HG02973 (cell line): ENCODE results near the gene FAM136A.
"Not testable (repeated sequence)": the region's sequence is repeated elsewhere in the genome, so short reads cannot be mapped to it uniquely, and the experiment has no call there.

ENCODE experiments used
- ATAC-seq: cut with Tn5 transposase; IDR thresholded peaks from one replicate; pipeline ENCODE4 v1.9.1; 2021; ENCODE audit warnings: moderate library complexity; ENCODE audit not compliant: unreplicated experiment

FAM136A gene

GRCh38 chr2:70300771-70301343 lies 1.0 kb downstream of the FAM136A start:
- no peak for ATAC-seq

GRCh38 chr2:70297828-70298227 lies 4.0 kb downstream of the FAM136A start:
- not testable (repeated sequence) for ATAC-seq

GRCh38 chr2:70283500-70284191 lies 18.2 kb downstream of the FAM136A start:
- ATAC-seq, result no peak

DNA sequence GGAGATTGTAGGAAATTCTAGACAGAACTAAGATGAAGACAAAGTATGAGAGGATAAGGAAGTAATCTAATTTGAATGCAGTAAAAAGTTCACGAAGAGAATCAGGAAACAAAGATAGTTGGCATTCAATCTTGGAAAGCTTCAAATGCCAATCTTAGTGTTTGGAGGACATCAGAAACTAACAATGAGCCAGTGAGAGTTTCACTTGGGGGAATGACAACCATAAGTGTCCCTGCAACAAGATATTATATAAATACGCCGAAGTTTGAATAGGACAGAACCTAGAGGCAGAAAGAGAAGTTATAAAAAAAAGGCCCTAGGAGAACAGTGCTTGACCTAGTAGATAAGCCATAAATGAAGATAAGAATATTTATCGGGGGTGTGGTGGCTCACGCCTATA lies 19.4 kb downstream of the FAM136A start:
- no peak for ATAC-seq

GRCh38 chr2:70280242-70280798 lies 21.5 kb downstream of the FAM136A start:
- ATAC-seq, result no peak

DNA sequence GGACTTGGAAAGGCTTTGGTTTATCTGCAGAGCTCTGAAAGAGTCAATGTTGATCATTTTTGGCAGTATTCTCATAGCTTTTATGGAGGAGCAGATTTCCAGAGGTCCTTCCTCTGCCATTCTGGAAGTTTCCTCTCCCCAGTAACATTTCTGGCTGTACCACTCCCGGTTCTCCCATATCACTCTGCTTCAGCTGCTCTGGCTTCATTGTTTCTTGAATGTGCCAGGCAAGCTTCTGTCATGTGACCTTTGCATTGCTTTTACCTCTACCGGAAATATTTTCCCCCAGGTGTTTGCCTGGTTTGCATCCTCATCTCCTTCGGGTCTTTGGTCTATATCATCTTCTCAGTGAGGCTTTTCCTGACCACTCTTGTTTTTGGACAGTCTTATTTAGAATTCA lies 31.5 kb downstream of the FAM136A start:
- no peak for ATAC-seq

DNA sequence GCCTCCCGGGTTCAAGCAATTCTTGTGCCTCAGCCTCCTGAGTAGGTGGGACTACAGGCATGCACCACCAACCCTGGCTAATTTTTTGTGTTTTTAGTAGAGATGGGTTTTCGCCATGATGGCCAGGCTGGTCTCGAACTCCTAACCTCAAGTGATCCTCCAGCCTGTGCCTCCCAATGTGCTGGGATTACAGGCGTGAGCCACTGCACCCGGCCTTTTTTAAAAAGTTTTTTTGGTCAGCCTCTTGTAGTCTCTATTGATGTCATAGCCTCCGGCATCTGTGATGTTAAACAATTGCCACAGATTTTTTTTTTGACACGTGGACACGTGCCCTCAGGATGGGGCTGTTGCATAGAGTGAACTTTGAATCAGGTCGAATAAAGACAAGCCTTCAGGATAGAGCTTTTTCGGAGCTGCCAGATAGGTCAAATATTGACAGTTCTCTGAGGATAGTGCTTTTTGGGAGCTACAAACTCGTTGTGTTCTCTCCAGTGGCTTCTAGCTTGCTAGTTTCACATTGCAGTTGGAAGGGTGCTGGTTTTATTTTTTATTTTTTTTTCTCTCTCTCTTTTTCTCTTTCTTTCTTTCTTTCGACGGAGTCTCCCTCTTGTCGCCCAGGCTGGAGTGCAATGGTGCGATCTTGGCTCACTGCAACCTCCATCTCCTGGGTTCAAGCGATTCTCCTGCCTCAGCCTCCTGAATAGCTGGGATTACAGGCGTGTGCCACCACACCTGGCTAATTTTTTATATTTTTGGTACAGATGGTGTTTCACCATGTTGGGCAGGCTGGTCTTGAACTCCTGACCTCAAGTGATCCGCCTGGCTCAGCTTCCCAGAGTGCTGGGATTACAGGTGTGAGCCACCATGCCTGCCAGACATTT lies 32.2 kb downstream of the FAM136A start:
- not testable (repeated sequence) for ATAC-seq

- ATAC-seq, result not testable (repeated sequence)
Measured at GRCh38 chr2:70266925-70267324, 34.9 kb downstream of the FAM136A start.

GRCh38 chr2:70261501-70261900 lies 40.4 kb downstream of the FAM136A start:
- ATAC-seq, result no peak

GRCh38 chr2:70258532-70258875 lies 43.4 kb downstream of the FAM136A start:
- ATAC-seq, result peak; percentile 6

DNA sequence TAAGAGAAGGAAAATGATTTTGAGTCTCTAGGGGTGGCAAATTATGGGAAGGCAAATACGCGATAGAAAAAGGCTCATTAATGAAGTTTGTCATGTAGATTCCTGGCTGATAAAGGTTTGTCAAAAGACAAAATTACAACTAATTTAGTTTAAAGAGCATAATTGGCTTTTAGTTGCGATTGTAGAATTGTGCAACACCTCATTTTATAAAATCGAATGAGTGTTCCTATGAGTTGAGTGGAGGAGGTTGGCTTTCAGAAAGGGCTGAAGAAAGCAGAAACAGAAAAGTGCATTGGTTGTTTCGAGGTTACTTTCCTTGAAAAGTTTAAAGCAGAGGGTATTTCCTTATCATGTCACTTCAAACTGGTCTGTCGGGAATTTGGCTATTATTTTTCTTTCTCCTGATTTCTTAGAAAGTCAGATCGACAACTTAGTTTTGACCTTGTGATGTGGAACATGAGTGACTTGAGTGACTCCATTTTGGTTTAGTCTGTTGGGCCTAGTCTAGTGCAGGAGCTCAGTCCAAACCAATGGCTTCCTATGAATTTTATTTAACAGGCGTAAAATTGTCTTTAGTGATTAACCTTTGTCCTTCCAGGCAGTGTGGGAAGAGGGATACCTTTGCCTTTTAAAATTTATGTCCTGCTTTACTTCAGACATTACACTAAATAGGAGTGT lies 46.1 kb downstream of the FAM136A start:
- no peak for ATAC-seq

GRCh38 chr2:70250434-70250833 lies 51.4 kb downstream of the FAM136A start:
- ATAC-seq, result no peak

DNA sequence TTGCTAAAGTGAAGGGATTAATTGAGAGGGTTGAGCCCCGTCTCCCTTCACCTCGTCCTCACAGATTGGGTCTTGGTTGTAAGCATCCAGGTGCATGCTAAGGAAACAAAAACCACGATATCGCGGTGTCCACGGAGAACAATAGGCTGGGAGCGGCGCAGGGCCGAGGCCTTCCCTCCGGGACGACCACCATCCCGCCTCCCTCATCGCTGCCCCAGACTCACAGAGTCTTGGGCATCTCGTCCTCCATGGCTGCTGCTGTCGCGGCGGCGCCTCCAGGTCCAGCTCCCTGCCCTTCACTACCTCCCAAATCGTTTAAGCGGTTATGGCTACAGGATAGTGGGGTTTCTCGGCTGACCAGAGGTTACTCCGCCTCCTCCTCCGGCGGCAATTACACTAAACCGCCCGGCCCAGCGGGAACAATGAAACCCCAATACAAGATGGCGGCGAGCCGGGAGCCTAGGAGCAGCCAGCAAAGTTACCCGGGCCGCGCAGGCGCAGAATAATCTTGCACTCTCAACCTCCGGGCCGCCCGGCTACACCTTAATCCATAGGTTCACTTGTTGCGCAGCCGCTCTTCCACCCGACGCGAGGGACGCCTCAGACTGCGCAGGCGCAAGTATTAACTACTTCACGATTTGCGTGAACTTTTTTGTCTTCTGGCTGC lies 53.6 kb downstream of the FAM136A start, which contains the start of gene TIA1:
TIA1 (minus strand) TSS at position 448 of the 667 bp plus-strand sequence; CDS start at position 250, 198 bp downstream.
- ATAC-seq, result peak; percentile 86

GRCh38 chr2:70247364-70248180 lies 54.3 kb downstream of the FAM136A start:
- no peak for ATAC-seq
